Measurements from ENCODE around the gene SMOC1. TPM values are rescaled to one million over a fixed set of nuclear protein-coding genes. Genes with fewer than 3 reads are reported as not detected.

The SMOC1 gene
- polyA plus RNA-seq, 3 donors, result 1.7 to 2.4 (median 2.1) TPM

GRCh38 chr14:69855180-69855832, 23.9 kb upstream of the SMOC1 start:
- DNase-seq (ENCODE audit: extremely low read depth in 1 of 11, low read depth in 9 of 11, low spot score in 4 of 11), result no peak

- DNase-seq (ENCODE audit: extremely low read depth in 1 of 11, low read depth in 9 of 11, low spot score in 4 of 11), result no peak
These were observed 20.4 kb upstream of the SMOC1 start for GRCh38 chr14:69858801-69859200.

- DNase-seq (ENCODE audit: extremely low read depth in 1 of 11, low read depth in 9 of 11, low spot score in 4 of 11), result no peak
These were observed 19.6 kb upstream of the SMOC1 start for GRCh38 chr14:69859591-69859990.

- no peak for DNase-seq (ENCODE audit: extremely low read depth in 1 of 11, low read depth in 9 of 11, low spot score in 4 of 11)
These were observed 19.0 kb upstream of the SMOC1 start for GRCh38 chr14:69860221-69860620.

GRCh38 chr14:69861025-69861569, 18.1 kb upstream of the SMOC1 start:
- DNase-seq (ENCODE audit: extremely low read depth in 1 of 11, low read depth in 9 of 11, low spot score in 4 of 11), result no peak

GRCh38 chr14:69863083-69863482, 16.1 kb upstream of the SMOC1 start:
- DNase-seq (ENCODE audit: extremely low read depth in 1 of 11, low read depth in 9 of 11, low spot score in 4 of 11), result no peak

GRCh38 chr14:69865701-69866365, 13.4 kb upstream of the SMOC1 start:
- no peak for DNase-seq (ENCODE audit: extremely low read depth in 1 of 11, low read depth in 9 of 11, low spot score in 4 of 11)

- DNase-seq (ENCODE audit: extremely low read depth in 1 of 11, low read depth in 9 of 11, low spot score in 4 of 11), result no peak
These were observed 10.8 kb upstream of the SMOC1 start for GRCh38 chr14:69868363-69868963.

- no peak for DNase-seq (ENCODE audit: extremely low read depth in 1 of 11, low read depth in 9 of 11, low spot score in 4 of 11)
These were observed 8.6 kb upstream of the SMOC1 start for GRCh38 chr14:69870613-69871012.

- no peak for DNase-seq (ENCODE audit: extremely low read depth in 1 of 11, low read depth in 9 of 11, low spot score in 4 of 11)
These were observed 5.1 kb upstream of the SMOC1 start for GRCh38 chr14:69873877-69874780.

GRCh38 chr14:69876221-69876847, 2.9 kb upstream of the SMOC1 start:
- DNase-seq (ENCODE audit: extremely low read depth in 1 of 11, low read depth in 9 of 11, low spot score in 4 of 11), result no peak

GRCh38 chr14:69876848-69877306, 2.3 kb upstream of the SMOC1 start:
- DNase-seq (ENCODE audit: extremely low read depth in 1 of 11, low read depth in 9 of 11, low spot score in 4 of 11), result no peak

GRCh38 chr14:69877492-69877891, 1.7 kb upstream of the SMOC1 start:
- no peak for DNase-seq (ENCODE audit: extremely low read depth in 1 of 11, low read depth in 9 of 11, low spot score in 4 of 11)

- no peak for DNase-seq (ENCODE audit: extremely low read depth in 1 of 11, low read depth in 9 of 11, low spot score in 4 of 11)
These were observed 965 bp upstream of the SMOC1 start for GRCh38 chr14:69878251-69878650.

- no peak for DNase-seq (ENCODE audit: extremely low read depth in 1 of 11, low read depth in 9 of 11, low spot score in 4 of 11)
These were observed 850 bp downstream of the SMOC1 start for GRCh38 chr14:69880044-69880487.

GRCh38 chr14:69880893-69881292, 1.7 kb downstream of the SMOC1 start:
- no peak for DNase-seq (ENCODE audit: extremely low read depth in 1 of 11, low read depth in 9 of 11, low spot score in 4 of 11)

GRCh38 chr14:69882116-69882864, 3.1 kb downstream of the SMOC1 start:
- DNase-seq (ENCODE audit: extremely low read depth in 1 of 11, low read depth in 9 of 11, low spot score in 4 of 11), result no peak

GRCh38 chr14:69882915-69883314, 3.7 kb downstream of the SMOC1 start:
- no peak for DNase-seq (ENCODE audit: extremely low read depth in 1 of 11, low read depth in 9 of 11, low spot score in 4 of 11)

Measured in renal cortex interstitium (tissue), 11 donors.